GM21360 (cell line): Measurements from ENCODE around the gene CAB39.

Experiments used
- ATAC-seq: cut with Tn5 transposase; IDR thresholded peaks from one replicate; pipeline ENCODE4 v1.9.1; 2021; ENCODE audit warnings: mild to moderate bottlenecking, moderate library complexity; ENCODE audit not compliant: unreplicated experiment

The CAB39 gene

GRCh38 chr2:230779126-230779525 is 66.5 kb downstream of the CAB39 start:
- no peak for ATAC-seq

DNA sequence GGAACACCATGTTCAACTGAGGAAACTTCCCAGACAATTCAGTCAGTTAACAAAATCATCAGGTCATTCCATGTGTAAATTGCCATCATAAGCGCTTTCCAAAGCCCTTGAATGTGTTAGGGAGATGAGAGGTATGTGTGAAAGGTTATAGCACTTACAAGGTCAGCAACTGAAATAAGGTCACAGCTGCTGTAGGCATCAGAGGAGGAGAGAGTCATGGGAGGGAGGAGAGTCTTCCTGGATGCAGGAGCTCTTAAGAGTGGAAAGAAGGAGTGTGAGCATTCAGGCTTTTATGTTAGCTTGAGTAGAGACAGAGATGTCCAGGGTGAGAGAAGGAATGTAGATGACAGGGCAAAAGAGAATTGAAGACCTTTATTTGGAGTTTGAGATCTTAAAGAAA is 67.0 kb downstream of the CAB39 start:
- no peak for ATAC-seq

DNA sequence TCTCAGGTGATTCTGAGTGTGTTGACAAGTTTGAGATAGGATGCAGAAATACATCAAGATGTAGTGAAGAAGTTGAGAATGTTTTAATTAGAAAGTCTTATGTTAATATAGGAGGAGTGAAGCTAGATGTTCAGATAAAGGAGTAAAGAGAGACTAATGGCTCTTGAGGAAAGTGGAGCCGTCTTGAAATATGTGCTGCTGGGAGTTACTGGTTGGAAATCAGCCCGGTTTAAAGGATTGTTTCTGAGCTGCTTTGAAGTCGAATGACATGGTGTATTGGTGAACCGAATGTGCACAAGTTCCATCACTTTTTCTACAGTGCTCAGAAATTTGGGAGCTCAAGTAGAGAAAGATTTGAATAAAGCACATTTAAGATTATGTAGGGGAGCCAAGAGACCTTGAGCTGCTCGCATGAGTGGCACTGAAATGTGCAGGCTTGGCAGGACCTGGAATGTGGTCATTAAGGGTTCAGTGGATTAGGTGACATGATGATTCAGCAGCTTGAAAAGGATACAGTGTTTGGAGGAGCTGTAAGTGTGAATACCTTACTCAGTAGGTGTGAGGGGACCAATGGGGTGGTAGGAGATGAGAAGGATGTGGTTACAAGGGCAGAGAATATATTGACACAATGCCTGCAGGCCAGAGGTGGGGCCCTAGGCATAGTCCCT is 68.6 kb downstream of the CAB39 start:
- no peak for ATAC-seq

GRCh38 chr2:230783101-230783500 is 70.5 kb downstream of the CAB39 start:
- ATAC-seq, result no peak

DNA sequence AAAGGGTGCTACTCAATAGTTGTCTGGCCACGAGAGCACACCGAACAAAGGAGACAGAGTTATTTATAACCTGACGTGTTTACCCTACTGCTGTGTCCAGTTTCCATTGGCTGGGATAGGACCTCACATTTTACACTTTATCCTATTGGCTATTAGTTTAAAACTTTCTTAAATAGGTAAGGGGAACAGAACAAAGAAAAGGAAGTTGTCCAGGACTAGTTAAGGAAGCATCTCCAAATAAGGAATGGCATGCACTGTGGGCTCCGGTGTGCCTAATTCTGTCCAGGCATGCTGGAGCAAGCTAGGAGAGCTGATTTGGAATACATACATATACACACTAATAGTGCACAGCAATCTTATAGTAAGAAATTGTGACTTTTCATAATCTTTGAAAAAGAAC is 72.2 kb downstream of the CAB39 start:
- ATAC-seq, result no peak

- ATAC-seq, result no peak
Observed at GRCh38 chr2:230785346-230785745, 72.7 kb downstream of the CAB39 start.

- no peak for ATAC-seq
Observed at GRCh38 chr2:230787101-230787500, 74.5 kb downstream of the CAB39 start.

DNA sequence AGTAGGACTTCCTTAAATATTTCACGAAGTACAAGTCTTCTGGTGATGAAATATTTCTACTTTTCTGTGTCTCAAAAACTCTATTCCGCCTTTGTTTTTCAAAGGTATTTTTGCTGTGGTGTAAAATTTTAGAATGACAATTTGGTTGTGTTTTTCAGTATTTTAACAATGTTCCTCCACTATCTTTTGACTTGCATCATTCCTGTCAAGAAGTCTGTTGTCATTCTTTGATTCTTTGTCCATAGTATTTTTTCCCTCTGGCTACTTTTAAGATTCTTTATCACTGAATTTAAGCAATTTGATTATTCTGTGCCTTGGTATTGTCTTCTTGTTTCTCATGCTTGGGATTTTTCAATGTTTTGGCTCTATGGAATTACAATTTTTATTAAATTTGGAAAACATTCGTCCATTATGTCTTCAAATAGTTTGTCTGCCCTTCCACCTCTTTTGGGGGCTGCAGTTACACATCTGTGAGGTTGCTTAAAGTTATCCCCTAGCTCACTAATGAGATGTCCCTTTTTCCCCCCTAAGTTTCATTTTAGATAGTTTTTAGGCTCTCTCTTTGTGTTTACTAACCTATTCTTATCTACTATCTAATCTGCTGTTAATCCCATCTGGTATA is 76.0 kb downstream of the CAB39 start:
- no peak for ATAC-seq

- ATAC-seq, result no peak
Observed at GRCh38 chr2:230790981-230791380, 78.3 kb downstream of the CAB39 start.

DNA sequence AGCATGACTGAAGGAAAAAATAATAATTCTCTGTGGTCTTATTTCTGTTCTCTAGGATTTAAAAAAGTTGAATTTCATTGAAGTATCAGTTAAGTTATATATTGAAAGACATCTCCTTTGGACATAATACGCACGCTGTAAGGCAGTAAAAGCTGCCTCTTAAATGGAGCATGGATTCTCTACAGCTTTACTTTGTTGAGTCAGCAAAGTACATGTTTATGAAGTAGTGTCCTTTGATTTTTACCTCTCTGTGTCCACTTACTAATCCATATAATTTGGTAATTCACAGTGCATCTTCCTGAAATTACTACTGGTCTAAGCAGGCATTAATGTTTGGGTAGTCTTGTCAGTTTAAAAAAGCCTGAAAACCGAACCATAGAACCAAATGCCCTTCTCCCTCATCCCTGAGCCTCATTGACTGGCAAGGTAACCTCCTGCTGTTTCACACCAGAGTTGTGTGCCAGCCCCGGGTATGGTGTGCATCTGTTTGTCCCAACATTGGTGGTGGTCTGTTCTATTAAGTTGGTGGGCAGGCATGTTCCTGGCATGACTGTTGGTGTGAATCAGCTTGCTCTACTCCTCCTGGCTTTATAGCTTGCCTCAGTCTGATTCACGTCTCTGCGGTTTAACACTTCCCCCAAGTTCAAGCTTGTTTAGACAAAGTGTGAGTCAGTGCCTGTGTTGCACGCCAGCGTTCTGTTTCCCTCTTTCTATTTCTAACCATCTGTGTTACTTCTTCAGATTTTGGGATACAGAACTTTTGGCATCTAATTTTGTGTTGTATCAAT is 81.1 kb downstream of the CAB39 start:
- ATAC-seq, result no peak

- no peak for ATAC-seq
Observed at GRCh38 chr2:230794497-230794896, 81.9 kb downstream of the CAB39 start.

DNA sequence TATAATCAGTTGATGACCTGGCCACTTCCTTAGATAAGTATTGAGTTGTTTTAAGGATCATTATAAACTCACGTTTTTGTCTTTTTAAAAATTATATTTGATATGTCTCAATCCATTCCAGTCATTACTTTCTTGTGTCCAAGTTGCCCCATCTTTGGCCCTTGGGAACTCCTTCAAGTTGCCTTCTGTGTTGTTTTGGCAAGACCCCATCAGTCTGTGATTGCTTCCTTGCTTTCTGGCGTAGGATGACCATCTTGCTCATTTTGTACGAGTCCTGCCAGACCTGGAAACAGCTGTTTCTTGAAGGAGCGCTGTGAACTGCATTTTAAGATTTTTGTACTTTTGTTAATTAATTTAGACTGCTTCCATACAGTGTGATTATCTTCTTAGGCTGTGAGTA is 83.2 kb downstream of the CAB39 start:
- no peak for ATAC-seq

DNA sequence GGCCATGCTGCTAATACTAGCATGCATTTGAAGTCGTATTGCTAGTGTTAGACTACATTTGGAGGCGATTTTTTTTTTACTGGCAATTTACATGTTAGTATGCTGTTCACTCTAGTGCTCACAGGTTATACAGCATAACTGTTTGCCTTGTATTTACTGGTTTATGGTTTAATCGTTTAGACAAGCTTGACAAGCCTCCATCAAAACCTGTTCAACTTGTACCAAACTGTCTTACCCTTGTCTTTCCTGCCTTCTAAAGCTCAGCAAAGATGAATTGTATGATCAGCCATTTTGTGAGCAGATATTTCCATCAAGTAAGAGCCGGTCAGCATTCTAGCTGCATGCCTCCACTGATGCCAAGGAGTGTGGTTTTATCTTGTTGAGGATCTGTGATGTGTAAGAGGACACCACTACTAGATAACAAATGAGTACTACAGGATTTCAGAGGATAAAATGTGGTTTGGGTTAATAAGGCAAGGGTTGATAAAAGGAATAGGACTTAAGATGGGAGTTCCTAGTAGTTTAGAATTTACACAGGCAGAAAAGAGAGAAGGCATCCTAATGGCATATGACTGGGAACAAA is 83.7 kb downstream of the CAB39 start:
- ATAC-seq, result no peak

- ATAC-seq, result no peak
Observed at GRCh38 chr2:230797515-230798495, 85.2 kb downstream of the CAB39 start.

- ATAC-seq, result no peak
Observed at GRCh38 chr2:230798769-230799399, 86.2 kb downstream of the CAB39 start.

GRCh38 chr2:230805353-230806017 is 92.8 kb downstream of the CAB39 start:
- no peak for ATAC-seq

DNA sequence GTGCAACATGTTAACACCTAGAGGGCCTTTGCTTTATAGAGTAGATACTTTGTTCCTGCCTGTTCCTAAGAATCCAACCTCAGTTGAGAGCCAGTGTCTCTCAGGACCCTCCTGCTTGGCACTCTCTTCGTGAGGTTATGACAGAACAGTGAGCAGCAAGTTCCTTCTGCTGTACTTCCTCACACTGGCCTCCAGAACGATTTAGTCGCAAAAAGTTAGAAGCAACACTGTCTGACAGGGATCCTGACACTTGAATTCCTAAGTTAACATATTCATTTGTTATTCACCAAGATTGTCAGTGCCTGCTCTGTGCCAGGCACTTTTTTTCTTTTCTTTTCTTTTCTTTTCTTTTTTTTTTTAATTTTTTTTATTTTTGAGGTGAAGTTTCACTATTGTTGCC is 95.1 kb downstream of the CAB39 start:
- ATAC-seq, result no peak

GRCh38 chr2:230809015-230809414 is 96.4 kb downstream of the CAB39 start:
- ATAC-seq, result no peak

- no peak for ATAC-seq
Observed at GRCh38 chr2:230809677-230810251, 97.1 kb downstream of the CAB39 start.
